ENCODE data around the gene CEP162. TPM values are rescaled to one million over a fixed set of nuclear protein-coding genes. Genes with fewer than 3 reads are reported as not detected.

Gene CEP162
- total and polyA plus RNA-seq, 2 of the 8 experiments (the other 6 are each of a cell fraction or from before 2014, with no cell fraction given): 1.3 to 10.6 TPM

- TF ChIP-seq NANOG (IDR thresholded peaks at IDR 0.05; ENCODE audit: insufficient read depth, low read depth, low read length, poor library complexity, severe bottlenecking): no peak
- TF ChIP-seq KDM5A (IDR thresholded peaks at IDR 0.05; ENCODE audit: low read length): peak; percentile 88
- TF ChIP-seq POU5F1 (IDR thresholded peaks at IDR 0.05; ENCODE audit: low read depth, low read length): no peak
- no peak for TF ChIP-seq MAFK (IDR thresholded peaks at IDR 0.05; ENCODE audit: low read depth, low read length)
- no peak for TF ChIP-seq CHD7 (IDR thresholded peaks at IDR 0.05; ENCODE audit: insufficient replicate concordance, low read length)
- peak; percentile 36; the same call in 1 of the 2 replicates for TF ChIP-seq TBP (IDR thresholded peaks at IDR 0.05; ENCODE audit: low read depth, low read length)
- peak; percentile 99 for TF ChIP-seq ATF3 (IDR thresholded peaks at IDR 0.05; ENCODE audit: insufficient read depth, low read depth, low read length)
- no peak for TF ChIP-seq BACH1 (IDR thresholded peaks at IDR 0.05; ENCODE audit: low read length)
- TF ChIP-seq SP4 (IDR thresholded peaks at IDR 0.05; ENCODE audit: low read length): peak; percentile 97
- TF ChIP-seq POLR2AphosphoS5 (IDR thresholded peaks at IDR 0.05; ENCODE audit: low read depth, low read length): peak; percentile 57; the same call in 1 of the 2 replicates
These were observed at the start of gene CEP162 (continued) for GRCh38 chr6:84227434-84228197.

Data from H1 (cell line).